Gastrocnemius medialis (tissue), 4 donors: ENCODE data around the gene DUOXA2. TPM values are rescaled to one million over a fixed set of nuclear protein-coding genes. Genes with fewer than 3 reads are reported as not detected.

Experiments used
- ATAC-seq, 2 donors: fragments of 150-250 bp; one replicate each; pipeline ENCODE4 v1.9.1; 2016
- DNase-seq, 2 donors: peaks; one replicate each; pipeline ENCODE4 v3.0.0-alpha.2; 2019
- H3K27ac ChIP-seq, 4 donors: fragments of 200-600 bp; sonication (generic); 1 replicate in 1 of 4; 2 replicates in 3 of 4; pipeline ENCODE4 v1.5.1; 2016 to 2018; ENCODE audit warnings: mild to moderate bottlenecking in 2 of 4, moderate library complexity in 1 of 4
- H3K27me3 ChIP-seq, 3 donors: fragments of 200-600 bp; sonication (generic) in 2 of 3; 1 replicate in 1 of 3; 2 replicates in 2 of 3; pipeline versions ENCODE4 v1.5.1 to v1.6.0; 2016 to 2019; ENCODE audit warnings: mild to moderate bottlenecking in 1 of 3, moderate library complexity in 1 of 3
- H3K36me3 ChIP-seq, 2 donors: fragments of 200-600 bp; sonication (generic) in 1 of 2; one replicate each; pipeline ENCODE4 v1.5.1; 2017 to 2018
- H3K4me1 ChIP-seq, 2 donors: fragments of 200-600 bp; sonication (generic) in 1 of 2; one replicate each; pipeline ENCODE4 v1.5.1; 2016 to 2017; ENCODE audit warnings: mild to moderate bottlenecking in 2 of 2
- H3K4me3 ChIP-seq, 4 donors: fragments of 200-600 bp; sonication (generic) in 3 of 4; 1 replicate in 1 of 4; 2 replicates in 3 of 4; pipeline ENCODE4 v1.5.1; 2016 to 2019; ENCODE audit warnings: mild to moderate bottlenecking in 2 of 4
- H3K9me3 ChIP-seq, 3 donors: fragments of 200-600 bp; sonication (generic) in 2 of 3; 1 replicate in 1 of 3; 2 replicates in 2 of 3; pipeline ENCODE4 v1.5.1; 2016 to 2019
- POLR2A ChIP-seq, 2 donors: fragments of 450-650 bp; IDR thresholded peaks; one replicate each; pipeline ENCODE4 v1.6.1; 2017; ENCODE audit warnings: antibody characterized with exemption in 2 of 2, mild to moderate bottlenecking in 2 of 2, moderate library complexity in 2 of 2
- in situ Hi-C, 4 donors: fragments of 200-750 bp; cut with MboI; loops; one replicate each; pipeline versions ENCODE4 v1.15.0 to v1.8.0; 2017; ENCODE audit warnings: low sequenced_read_pairs in 4 of 4
- intact Hi-C: fragments of 100-400 bp; cut with DNase I; formaldehyde crosslinking; loops from one replicate; pipeline ENCODE4 v1.15.1; 2023; ENCODE audit warnings: low total_unique reads
- total RNA-seq, 4 donors: library from RNA; depleted of rRNA; stranded (reverse); fragments of >200 nt; gene quantifications; one replicate each; pipeline versions ENCODE4 v1.1.0 to v1.2.3, GENCODE V29; 2016
- TF ChIP-seq, protein P1 (sequence below), 5 experiments: fragments of 450-650 bp in 3 of 5; fragments of 200-600 bp in 2 of 5; sonication (generic) in 2 of 5; IDR thresholded peaks in 4 of 5; conservative IDR thresholded peaks in 1 of 5; 1 replicate in 4 of 5; 2 replicates in 1 of 5; pipeline ENCODE4 v1.5.1; 2016 to 2019; ENCODE audit warnings: antibody characterized with exemption in 5 of 5, mild to moderate bottlenecking in 3 of 5, moderate library complexity in 3 of 5

The DUOXA2 gene
- total RNA-seq, 4 donors from 2014 or later, result not detected

DNA sequence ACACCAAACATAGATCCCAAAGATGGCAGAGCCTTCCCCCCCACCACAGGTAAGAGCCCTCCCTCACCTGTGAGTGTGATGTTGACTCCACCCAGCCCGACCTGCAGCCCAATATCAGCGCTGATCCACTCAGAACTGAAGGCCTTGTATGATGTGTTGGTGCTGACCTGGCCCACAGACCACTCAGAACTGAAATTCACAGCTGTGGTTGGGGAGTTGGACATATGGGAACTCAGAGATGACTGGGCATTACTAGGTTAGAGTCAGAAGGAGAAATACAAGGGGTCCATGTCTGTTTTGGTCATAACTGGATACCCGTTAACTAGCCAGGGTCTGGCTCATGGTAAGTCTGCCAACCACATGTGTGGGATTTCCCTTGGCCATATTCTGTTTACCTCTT is 6.9 kb downstream of the DUOXA2 start:
- H3K9me3 ChIP-seq, result no peaks in the 10 kb centered on the region
- ATAC-seq, result no peak
- H3K4me1 ChIP-seq, result peaks cover 4 to 9% of the 10 kb centered on the region in 2 donors
- in situ Hi-C loops (no loop called here), intact Hi-C loops (no loop called here)
- no peak for DNase-seq
- no peak overlapping the region for H3K4me3 ChIP-seq
- H3K27me3 ChIP-seq, result peaks cover 19 to 23% (median 19%) of the 10 kb centered on the region in 3 donors
- TF ChIP-seq, protein P1, sequence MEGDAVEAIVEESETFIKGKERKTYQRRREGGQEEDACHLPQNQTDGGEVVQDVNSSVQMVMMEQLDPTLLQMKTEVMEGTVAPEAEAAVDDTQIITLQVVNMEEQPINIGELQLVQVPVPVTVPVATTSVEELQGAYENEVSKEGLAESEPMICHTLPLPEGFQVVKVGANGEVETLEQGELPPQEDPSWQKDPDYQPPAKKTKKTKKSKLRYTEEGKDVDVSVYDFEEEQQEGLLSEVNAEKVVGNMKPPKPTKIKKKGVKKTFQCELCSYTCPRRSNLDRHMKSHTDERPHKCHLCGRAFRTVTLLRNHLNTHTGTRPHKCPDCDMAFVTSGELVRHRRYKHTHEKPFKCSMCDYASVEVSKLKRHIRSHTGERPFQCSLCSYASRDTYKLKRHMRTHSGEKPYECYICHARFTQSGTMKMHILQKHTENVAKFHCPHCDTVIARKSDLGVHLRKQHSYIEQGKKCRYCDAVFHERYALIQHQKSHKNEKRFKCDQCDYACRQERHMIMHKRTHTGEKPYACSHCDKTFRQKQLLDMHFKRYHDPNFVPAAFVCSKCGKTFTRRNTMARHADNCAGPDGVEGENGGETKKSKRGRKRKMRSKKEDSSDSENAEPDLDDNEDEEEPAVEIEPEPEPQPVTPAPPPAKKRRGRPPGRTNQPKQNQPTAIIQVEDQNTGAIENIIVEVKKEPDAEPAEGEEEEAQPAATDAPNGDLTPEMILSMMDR (IDR thresholded peaks at IDR 0.05 in 4 of 5, conservative IDR thresholded peaks at IDR 0.05 in 1 of 5), result no peak
- no peak for TF ChIP-seq POLR2A (IDR thresholded peaks at IDR 0.05)
- no peak overlapping the region for H3K27ac ChIP-seq
- no peaks in the 10 kb centered on the region for H3K36me3 ChIP-seq

GRCh38 chr15:45121706-45122417 is 7.7 kb downstream of the DUOXA2 start:
- DNase-seq (no peak), ATAC-seq (no peak)
- no peaks in the 10 kb centered on the region for H3K36me3 ChIP-seq
- peaks cover 4% of the 10 kb centered on the region in 2 donors for H3K4me1 ChIP-seq
- H3K4me3 ChIP-seq, result no peak overlapping the region
- H3K27me3 ChIP-seq, result peaks cover 10 to 16% (median 10%) of the 10 kb centered on the region in 3 donors
- no peak overlapping the region for H3K27ac ChIP-seq
- H3K9me3 ChIP-seq, result no peaks in the 10 kb centered on the region
- in situ Hi-C loops (no loop called here), intact Hi-C loops (no loop called here)
- TF ChIP-seq POLR2A (IDR thresholded peaks at IDR 0.05), result no peak
- TF ChIP-seq, protein P1 (IDR thresholded peaks at IDR 0.05 in 4 of 5, conservative IDR thresholded peaks at IDR 0.05 in 1 of 5), result no peak

DNA sequence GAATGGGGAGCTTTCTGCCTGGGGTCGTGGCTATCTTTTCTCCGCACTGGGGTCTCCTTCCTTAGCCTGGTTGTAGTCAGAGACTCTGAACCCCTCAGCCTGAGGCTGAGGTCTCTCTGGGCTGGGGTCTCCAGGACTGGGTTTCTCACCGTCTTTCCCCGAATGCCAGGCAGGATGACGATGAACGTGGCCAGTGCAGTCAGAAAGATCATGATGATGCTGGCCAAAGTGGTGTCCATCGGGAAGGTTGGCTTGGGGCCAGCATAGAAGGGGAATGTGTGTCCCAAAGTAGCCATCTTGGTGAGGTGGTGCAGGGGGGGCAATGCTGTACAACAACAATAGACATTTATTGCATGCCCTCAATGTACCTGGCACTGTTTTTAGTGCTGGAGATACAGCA is 8.6 kb downstream of the DUOXA2 start:
- H3K9me3 ChIP-seq, result no peaks in the 10 kb centered on the region
- no peak overlapping the region for H3K4me3 ChIP-seq
- H3K27ac ChIP-seq, result no peak overlapping the region
- H3K27me3 ChIP-seq, result peaks cover 2 to 15% (median 2%) of the 10 kb centered on the region in 3 donors
- intact Hi-C loops, result no loop called here
- ATAC-seq, result no peak
- peaks cover 0 to 2% of the 10 kb centered on the region in 2 donors for H3K4me1 ChIP-seq
- TF ChIP-seq, protein P1 (IDR thresholded peaks at IDR 0.05 in 4 of 5, conservative IDR thresholded peaks at IDR 0.05 in 1 of 5), result no peak
- TF ChIP-seq POLR2A (IDR thresholded peaks at IDR 0.05), result no peak
- no peak for DNase-seq
- in situ Hi-C loops, result no loop called here
- H3K36me3 ChIP-seq, result no peaks in the 10 kb centered on the region

DNA sequence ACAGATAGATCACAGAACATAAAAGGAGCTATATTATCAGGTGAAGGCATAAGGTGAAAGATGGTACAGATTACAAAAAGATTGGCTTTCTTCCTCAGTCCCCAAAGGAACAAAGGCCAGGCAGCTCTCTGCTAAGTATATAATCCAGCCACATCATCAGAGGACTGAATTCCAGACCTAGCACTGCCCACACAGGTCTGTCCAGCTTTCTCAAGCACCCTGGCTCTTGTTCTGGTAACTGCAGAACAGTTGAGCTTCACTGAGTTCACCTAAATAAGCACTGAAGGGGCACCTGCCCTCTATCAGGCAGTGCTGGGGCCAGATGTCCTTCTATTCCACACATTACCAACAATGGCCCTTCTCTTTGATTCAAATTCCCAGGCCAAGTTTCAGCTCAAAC is 9.3 kb downstream of the DUOXA2 start:
- no peaks in the 10 kb centered on the region for H3K4me1 ChIP-seq
- DNase-seq (no peak), ATAC-seq (no peak)
- in situ Hi-C loops, result no loop called here
- H3K27ac ChIP-seq, result no peak overlapping the region
- no peak overlapping the region for H3K4me3 ChIP-seq
- no peaks in the 10 kb centered on the region for H3K36me3 ChIP-seq
- peaks cover 0 to 16% (median 7%) of the 10 kb centered on the region in 3 donors for H3K27me3 ChIP-seq
- TF ChIP-seq, protein P1 (IDR thresholded peaks at IDR 0.05 in 4 of 5, conservative IDR thresholded peaks at IDR 0.05 in 1 of 5), result no peak
- no peak for TF ChIP-seq POLR2A (IDR thresholded peaks at IDR 0.05)
- intact Hi-C loops, result no loop called here
- no peaks in the 10 kb centered on the region for H3K9me3 ChIP-seq
